GM10266 (cell line): Measurements from ENCODE around the gene AIG1.

Experiments used
- DNase-seq: peaks from one replicate; pipeline ENCODE4 v3.0.0; 2012; ENCODE audit errors: extremely low spot score
- CTCF ChIP-seq: IDR thresholded peaks from 2 replicates; pipeline ENCODE4 v1.5.1; 2012; ENCODE audit warnings: mild to moderate bottlenecking, low read depth; ENCODE audit not compliant: control insufficient read depth, insufficient read depth; ENCODE audit errors: missing control alignments

AIG1 gene

DNA sequence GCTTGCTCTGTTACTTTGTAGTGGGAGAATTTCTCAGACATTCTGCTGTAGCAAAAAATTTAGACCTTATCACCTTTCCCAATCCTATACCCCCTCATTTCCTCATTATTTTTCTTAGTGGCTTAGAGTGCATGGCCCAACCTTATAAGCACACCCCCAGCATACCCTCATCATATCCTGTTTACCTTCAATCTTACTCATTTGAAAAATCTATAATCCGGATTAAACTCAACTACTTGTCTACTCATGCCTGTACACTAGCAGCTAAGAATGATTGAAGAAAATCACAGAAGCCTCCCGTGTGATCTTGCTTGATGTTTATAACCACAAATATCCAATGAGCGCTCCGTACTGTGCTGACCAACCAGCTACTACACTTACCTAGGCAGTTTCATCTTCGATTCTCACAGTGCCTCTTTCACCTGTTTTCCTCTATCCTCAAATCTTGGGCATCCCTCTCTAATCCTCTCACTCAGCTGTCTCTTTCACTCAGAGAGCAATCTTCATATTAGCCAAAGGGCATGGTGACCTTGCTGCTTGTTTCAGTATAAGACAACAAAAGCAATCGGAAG is 36.6 kb downstream of the AIG1 start:
- no peak for TF ChIP-seq CTCF
- DNase-seq, result no peak

DNA sequence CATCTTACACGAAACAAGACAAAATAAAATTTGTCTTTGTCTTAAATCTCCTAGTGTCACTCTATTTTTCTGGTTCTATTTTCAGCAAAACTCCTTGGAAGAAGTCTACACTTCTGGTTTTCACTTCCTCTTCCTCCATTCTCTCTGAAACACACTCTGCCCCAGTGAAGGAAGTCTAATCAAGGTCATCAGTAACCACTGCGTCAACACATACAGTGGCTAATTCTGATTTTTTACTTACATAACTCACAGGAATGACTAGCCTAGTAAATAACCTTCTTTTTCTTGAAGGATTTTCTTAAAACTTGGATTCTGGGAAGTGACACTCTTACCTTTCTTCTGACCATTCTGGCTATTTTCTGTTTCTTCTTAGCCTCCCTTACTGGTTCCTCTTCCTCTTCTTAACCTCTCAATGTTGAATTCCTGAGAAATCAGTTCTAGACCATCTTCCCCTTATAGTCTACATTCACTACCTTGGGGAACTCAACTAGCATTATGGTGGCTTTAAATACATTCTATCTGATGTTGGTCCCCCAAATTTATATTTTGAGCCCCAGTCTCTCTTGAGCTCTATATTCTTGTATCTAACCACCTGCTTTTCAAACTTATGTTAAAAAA is 37.5 kb downstream of the AIG1 start:
- peak; percentile 14 for DNase-seq
- no peak for TF ChIP-seq CTCF

DNA sequence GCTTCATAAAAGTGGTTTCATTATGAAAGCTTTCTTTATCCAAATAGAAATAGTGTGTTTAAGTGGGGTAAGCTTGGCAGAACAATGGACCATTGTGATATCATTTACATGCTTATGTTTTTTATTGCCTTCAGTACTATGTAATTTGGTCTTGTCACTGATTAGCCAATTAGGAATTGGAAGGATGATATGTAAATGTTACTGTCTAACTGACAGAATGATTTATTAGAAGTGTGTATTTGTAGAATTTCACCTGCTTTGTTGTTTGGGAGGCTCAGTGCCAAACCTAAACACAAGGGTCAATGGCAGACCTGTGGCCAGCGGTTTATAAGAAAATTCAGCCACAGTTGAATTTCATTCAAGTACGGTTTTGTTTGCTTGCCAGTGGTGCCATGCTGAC is 39.0 kb downstream of the AIG1 start:
- TF ChIP-seq CTCF, result no peak
- DNase-seq, result no peak

DNA sequence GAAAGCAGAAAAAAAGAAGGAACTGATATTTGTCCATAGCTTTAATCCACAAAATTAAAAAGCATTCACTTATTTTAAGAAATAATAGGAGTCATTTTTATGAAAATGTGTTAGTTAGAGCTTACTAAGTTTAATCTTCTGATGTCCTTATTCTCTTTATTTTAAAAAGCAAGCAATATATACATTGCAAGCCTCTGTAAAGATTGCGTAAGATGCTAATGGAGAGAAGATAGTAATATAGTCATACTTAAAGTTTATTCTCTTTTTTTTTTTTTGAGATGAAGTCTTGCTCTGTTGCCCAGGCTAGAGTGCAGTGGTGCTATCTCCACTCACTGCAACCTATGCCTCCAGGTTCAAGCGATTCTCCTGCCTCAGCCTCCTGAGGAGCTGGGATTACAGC is 39.7 kb downstream of the AIG1 start:
- TF ChIP-seq CTCF, result no peak
- no peak for DNase-seq

- TF ChIP-seq CTCF, result no peak
- no peak for DNase-seq
These were observed 43.2 kb downstream of the AIG1 start for GRCh38 chr6:143103916-143104315.

GRCh38 chr6:143107440-143107839 is 46.8 kb downstream of the AIG1 start:
- DNase-seq, result no peak
- TF ChIP-seq CTCF, result no peak

DNA sequence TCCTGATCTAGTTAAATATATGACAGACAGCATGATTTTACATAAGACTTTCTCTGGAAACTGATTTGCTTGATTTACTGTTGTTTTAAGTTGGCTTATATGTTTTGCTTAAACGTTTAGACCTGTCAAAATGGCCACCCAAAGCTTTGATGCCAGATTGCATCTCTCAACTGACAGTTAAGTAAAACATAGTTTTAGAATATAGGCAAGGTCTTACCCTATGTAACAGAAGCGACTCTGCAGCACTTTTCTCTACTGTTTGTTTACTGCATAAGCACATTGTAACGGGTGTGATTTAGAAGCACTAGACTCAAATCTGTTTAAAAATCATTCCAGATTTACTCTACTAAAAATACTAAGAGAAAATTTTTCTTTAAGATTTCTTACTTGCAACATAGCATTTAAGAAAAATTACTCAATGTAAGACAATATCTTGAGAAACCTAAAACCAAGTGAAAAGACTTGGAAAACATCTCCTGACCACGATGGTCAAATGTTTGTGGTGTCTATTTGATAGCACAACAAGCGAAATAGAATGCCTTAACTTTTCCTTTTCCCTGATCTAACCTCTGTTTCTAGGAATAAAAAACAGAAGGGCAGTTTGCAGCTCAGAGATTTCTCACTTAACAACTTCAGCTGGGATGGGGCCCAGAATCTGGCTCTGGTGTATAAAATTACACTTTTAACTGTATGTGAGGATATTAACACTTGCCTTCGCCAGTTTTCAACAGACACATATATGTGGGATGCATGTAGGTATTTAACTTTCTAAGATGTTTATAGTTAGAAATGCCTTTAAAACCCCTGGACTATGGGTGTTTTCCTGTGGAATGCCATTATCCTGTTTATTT is 47.4 kb downstream of the AIG1 start:
- no peak for DNase-seq
- TF ChIP-seq CTCF, result no peak
